Breast epithelium (tissue), 3 donors: ENCODE results near the gene CARD10.

ENCODE experiments used
- POLR2A ChIP-seq: fragments of 450-650 bp; IDR thresholded peaks from one replicate; pipeline ENCODE4 v1.6.1; 2016; ENCODE audit warnings: antibody characterized with exemption, mild to moderate bottlenecking, moderate library complexity
- POLR2AphosphoS5 ChIP-seq, 3 donors: sonication (generic); formaldehyde crosslinking; IDR thresholded peaks; one replicate each; pipeline ENCODE4 v1.6.1; 2017; ENCODE audit warnings: antibody characterized with exemption in 3 of 3
- TF ChIP-seq, protein P1 (sequence below), 3 donors: fragments of 450-650 bp; IDR thresholded peaks; one replicate each; pipeline ENCODE4 v1.5.1; 2016 to 2017; ENCODE audit warnings: antibody characterized with exemption in 3 of 3, mild to moderate bottlenecking in 3 of 3, moderate library complexity in 3 of 3

DNA sequence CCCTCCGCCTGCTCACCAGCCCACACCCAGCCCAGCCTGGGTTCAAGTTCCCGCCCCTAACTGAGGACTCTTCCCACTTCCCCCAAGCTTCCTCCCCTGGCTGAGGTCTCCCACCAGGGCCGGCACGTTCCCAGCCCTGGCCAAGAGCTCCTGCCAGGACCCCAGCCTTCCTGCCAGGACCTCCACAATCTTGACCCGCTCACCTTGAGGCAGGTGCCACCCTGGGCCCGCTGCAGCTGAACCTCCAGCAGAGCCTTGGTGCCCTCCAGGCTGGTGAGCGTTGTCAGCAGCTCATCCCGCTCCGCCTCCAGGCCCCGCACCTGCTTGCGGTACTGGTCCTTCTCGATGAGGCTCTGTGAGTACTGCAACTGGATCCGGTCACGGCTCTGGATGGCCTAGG, 13.2 kb downstream of the CARD10 start:
- TF ChIP-seq POLR2A = no peak
- TF ChIP-seq, protein P1, sequence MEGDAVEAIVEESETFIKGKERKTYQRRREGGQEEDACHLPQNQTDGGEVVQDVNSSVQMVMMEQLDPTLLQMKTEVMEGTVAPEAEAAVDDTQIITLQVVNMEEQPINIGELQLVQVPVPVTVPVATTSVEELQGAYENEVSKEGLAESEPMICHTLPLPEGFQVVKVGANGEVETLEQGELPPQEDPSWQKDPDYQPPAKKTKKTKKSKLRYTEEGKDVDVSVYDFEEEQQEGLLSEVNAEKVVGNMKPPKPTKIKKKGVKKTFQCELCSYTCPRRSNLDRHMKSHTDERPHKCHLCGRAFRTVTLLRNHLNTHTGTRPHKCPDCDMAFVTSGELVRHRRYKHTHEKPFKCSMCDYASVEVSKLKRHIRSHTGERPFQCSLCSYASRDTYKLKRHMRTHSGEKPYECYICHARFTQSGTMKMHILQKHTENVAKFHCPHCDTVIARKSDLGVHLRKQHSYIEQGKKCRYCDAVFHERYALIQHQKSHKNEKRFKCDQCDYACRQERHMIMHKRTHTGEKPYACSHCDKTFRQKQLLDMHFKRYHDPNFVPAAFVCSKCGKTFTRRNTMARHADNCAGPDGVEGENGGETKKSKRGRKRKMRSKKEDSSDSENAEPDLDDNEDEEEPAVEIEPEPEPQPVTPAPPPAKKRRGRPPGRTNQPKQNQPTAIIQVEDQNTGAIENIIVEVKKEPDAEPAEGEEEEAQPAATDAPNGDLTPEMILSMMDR (IDR thresholded peaks at IDR 0.05) = no peak
- no peak for TF ChIP-seq POLR2AphosphoS5 (IDR thresholded peaks at IDR 0.05)
